MM.1S (cell line): ENCODE measurements around the gene RPAP3.

ENCODE experiments used
- DNase-seq: peaks from one replicate; pipeline ENCODE4 v3.0.0-alpha.2; 2015
- H2AFZ ChIP-seq: fragments of 300-600 bp; sonication (generic); 2 replicates; pipeline ENCODE4 v1.6.0; 2016; ENCODE audit warnings: antibody characterized with exemption, low read length
- H3F3A ChIP-seq: fragments of 300-600 bp; sonication (generic); 2 replicates; pipeline ENCODE4 v1.6.1; 2016; ENCODE audit warnings: mild to moderate bottlenecking, antibody characterized with exemption, low read length, moderate library complexity, mixed read lengths; ENCODE audit not compliant: insufficient read depth
- H3K27ac ChIP-seq: fragments of 300-600 bp; sonication (generic); 2 replicates; pipeline ENCODE4 v1.5.1; 2016; ENCODE audit warnings: mild to moderate bottlenecking, low read length
- H3K27me3 ChIP-seq: fragments of 300-600 bp; sonication (generic); replicated peaks from 2 replicates; pipeline ENCODE4 v1.6.0; 2016; ENCODE audit warnings: low read length; ENCODE audit not compliant: insufficient read depth
- H3K36me3 ChIP-seq: fragments of 300-600 bp; sonication (generic); replicated peaks from 2 replicates; pipeline ENCODE4 v1.6.1; 2016; ENCODE audit warnings: mild to moderate bottlenecking, low read length, mixed read lengths; ENCODE audit not compliant: insufficient read depth
- H3K4me1 ChIP-seq: fragments of 300-600 bp; sonication (generic); 2 replicates; pipeline ENCODE4 v1.6.1; 2016; ENCODE audit warnings: low read length, mixed read lengths
- H3K4me2 ChIP-seq: fragments of 300-600 bp; sonication (generic); 2 replicates; pipeline ENCODE4 v1.6.0; 2016; ENCODE audit warnings: low read depth, low read length
- H3K4me3 ChIP-seq: fragments of 300-600 bp; sonication (generic); 2 replicates; pipeline ENCODE4 v1.5.1; 2016; ENCODE audit warnings: low read length, mixed read lengths
- H3K79me2 ChIP-seq: fragments of 300-600 bp; sonication (generic); 2 replicates; pipeline ENCODE4 v1.6.1; 2016; ENCODE audit warnings: mixed run types, low read length, mixed read lengths
- H3K9ac ChIP-seq: fragments of 300-600 bp; sonication (generic); 2 replicates; pipeline ENCODE4 v1.6.1; 2016; ENCODE audit warnings: low read length, mixed read lengths
- H3K9me2 ChIP-seq: fragments of 300-600 bp; sonication (generic); replicated peaks from 2 replicates; pipeline ENCODE4 v1.6.1; 2016; ENCODE audit warnings: mild to moderate bottlenecking, low read length, mixed read lengths; ENCODE audit not compliant: insufficient read depth
- H3K9me3 ChIP-seq: fragments of 300-600 bp; sonication (generic); replicated peaks from 2 replicates; pipeline ENCODE4 v1.6.1; 2016; ENCODE audit warnings: mild to moderate bottlenecking, low read length, mixed read lengths; ENCODE audit not compliant: insufficient read depth
- H4K20me1 ChIP-seq: fragments of 300-600 bp; sonication (generic); 2 replicates; pipeline ENCODE4 v1.6.1; 2016; ENCODE audit warnings: mild to moderate bottlenecking, low read length, moderate library complexity, mixed read lengths; ENCODE audit not compliant: insufficient read depth
- CTCF ChIP-seq: fragments of 300-600 bp; sonication (generic); IDR thresholded peaks from 2 replicates; pipeline ENCODE4 v1.5.1; 2016; ENCODE audit warnings: antibody characterized with exemption, low read length, mixed read lengths
- EZH2 ChIP-seq: fragments of 300-600 bp; sonication (generic); optimal IDR thresholded peaks from 2 replicates; pipeline ENCODE3; 2017; ENCODE audit warnings: low read depth, mild to moderate bottlenecking, antibody characterized with exemption, low read length, mixed read lengths
- EZH2phosphoT487 ChIP-seq: fragments of 300-600 bp; sonication (generic); IDR thresholded peaks from 2 replicates; pipeline ENCODE4 v1.6.1; 2018; ENCODE audit warnings: antibody characterized with exemption, low read length

Gene RPAP3

GRCh38 chr12:47722136-47722834, 16.5 kb upstream of the RPAP3 start:
- DNase-seq = no peak
- Histone ChIP-seq H3K4me3 (no peak overlapping the region), H3K27ac (no peak overlapping the region), H3F3A (no peaks in the 10 kb centered on the region), H2AFZ (no peak overlapping the region), H3K4me2 (no peak overlapping the region), H3K4me1 (peaks cover 11% of the 10 kb centered on the region), H3K9me2 (no peaks in the 10 kb centered on the region), H4K20me1 (no peaks in the 10 kb centered on the region), H3K36me3 (no peaks in the 10 kb centered on the region), H3K9ac (no peak overlapping the region), H3K27me3 (no peaks in the 10 kb centered on the region), H3K79me2 (no peaks in the 10 kb centered on the region), H3K9me3 (no peaks in the 10 kb centered on the region)
- TF ChIP-seq CTCF (no peak), EZH2phosphoT487 (no peak), EZH2 (no peak)

DNA sequence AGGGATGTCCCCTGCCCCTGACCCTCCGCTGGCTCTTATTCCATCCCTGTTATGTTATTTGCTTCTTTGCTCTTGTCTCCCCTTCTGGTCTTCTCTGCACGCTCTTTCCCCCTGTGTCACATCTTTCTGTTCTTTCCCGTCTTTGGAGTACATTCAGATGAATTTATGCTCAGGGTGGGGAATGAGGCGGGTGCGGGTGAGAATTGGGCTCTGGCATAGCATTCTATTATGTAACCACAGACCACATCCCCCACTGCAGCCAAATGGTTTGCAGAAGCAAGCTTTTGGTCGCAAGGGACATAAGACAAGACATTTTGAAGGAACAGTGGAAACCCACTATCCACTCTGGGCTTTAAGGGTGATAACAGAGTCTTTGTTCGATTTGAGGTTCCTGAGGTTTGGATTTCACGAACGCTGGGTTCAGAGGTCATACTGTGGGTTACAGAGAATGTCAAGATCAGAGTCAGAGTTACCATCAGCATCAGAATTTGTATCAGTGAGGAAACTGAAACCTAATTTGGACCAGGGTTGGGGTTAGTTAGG, 15.7 kb upstream of the RPAP3 start:
- no peaks in the 10 kb centered on the region for H3K27me3 ChIP-seq
- H3F3A ChIP-seq = no peaks in the 10 kb centered on the region
- no peaks in the 10 kb centered on the region for H3K36me3 ChIP-seq
- H3K9me2 ChIP-seq = no peaks in the 10 kb centered on the region
- H3K27ac ChIP-seq = no peak overlapping the region
- DNase-seq = no peak
- H3K9me3 ChIP-seq = no peaks in the 10 kb centered on the region
- H3K4me2 ChIP-seq = no peak overlapping the region
- no peaks in the 10 kb centered on the region for H4K20me1 ChIP-seq
- H2AFZ ChIP-seq = no peak overlapping the region
- TF ChIP-seq EZH2 (no peak), CTCF (no peak), EZH2phosphoT487 (no peak)
- peaks cover 15% of the 10 kb centered on the region for H3K4me1 ChIP-seq
- H3K9ac ChIP-seq = no peak overlapping the region
- H3K79me2 ChIP-seq = no peaks in the 10 kb centered on the region
- no peak overlapping the region for H3K4me3 ChIP-seq

- no peak overlapping the region for H3K4me3 ChIP-seq
- no peak for DNase-seq
- no peaks in the 10 kb centered on the region for H3K9me3 ChIP-seq
- no peaks in the 10 kb centered on the region for H3K79me2 ChIP-seq
- H3K27me3 ChIP-seq = no peaks in the 10 kb centered on the region
- H3F3A ChIP-seq = no peaks in the 10 kb centered on the region
- H3K9me2 ChIP-seq = no peaks in the 10 kb centered on the region
- H2AFZ ChIP-seq = no peak overlapping the region
- no peak overlapping the region for H3K4me2 ChIP-seq
- no peak overlapping the region for H3K9ac ChIP-seq
- H3K27ac ChIP-seq = no peak overlapping the region
- peaks cover 11% of the 10 kb centered on the region for H3K4me1 ChIP-seq
- H4K20me1 ChIP-seq = no peaks in the 10 kb centered on the region
- H3K36me3 ChIP-seq = no peaks in the 10 kb centered on the region
- no peak for TF ChIP-seq EZH2phosphoT487
- no peak for TF ChIP-seq EZH2
- no peak for TF ChIP-seq CTCF
These were observed 12.7 kb upstream of the RPAP3 start for GRCh38 chr12:47718531-47718930.
